Activated naive CD8-positive, alpha-beta T cell treated with anti-CD3 and anti-CD28 coated beads, Interleukin-2, amount 50 U/mL, for 24 hours (primary cell): ENCODE results near the gene SPSB1.
A peak's percentile ranks its signal among the peaks of the same experiment; 100 is the strongest.
"Not testable (repeated sequence)": the region's sequence is repeated elsewhere in the genome, so short reads cannot be mapped to it uniquely, and the experiment has no call there.

Source experiments
- ATAC-seq: fragments of 150-1000 bp; cut with Tn5 transposase; one replicate; pipeline ENCODE4 v1.10.0; 2021
- DNase-seq: peaks from one replicate; pipeline ENCODE4 v3.0.0; 2021
- H3K27ac Mint-ChIP-seq: one replicate; pipeline ENCODE4 v1.8.0; 2021; ENCODE audit warnings: mild to moderate bottlenecking, mixed read lengths
- H3K27me3 Mint-ChIP-seq: one replicate; pipeline ENCODE4 v1.8.0; 2021; ENCODE audit warnings: mixed read lengths
- H3K36me3 Mint-ChIP-seq: one replicate; pipeline ENCODE4 v1.8.0; 2021; ENCODE audit warnings: low read depth, mixed read lengths
- H3K4me1 Mint-ChIP-seq: one replicate; pipeline ENCODE4 v1.8.0; 2021; ENCODE audit warnings: mixed read lengths
- H3K4me3 Mint-ChIP-seq: one replicate; pipeline ENCODE4 v1.8.0; 2021; ENCODE audit warnings: mild to moderate bottlenecking, moderate library complexity, mixed read lengths
- H3K9me3 Mint-ChIP-seq: one replicate; pipeline ENCODE4 v1.8.0; 2021; ENCODE audit warnings: mixed read lengths

The SPSB1 gene

DNA sequence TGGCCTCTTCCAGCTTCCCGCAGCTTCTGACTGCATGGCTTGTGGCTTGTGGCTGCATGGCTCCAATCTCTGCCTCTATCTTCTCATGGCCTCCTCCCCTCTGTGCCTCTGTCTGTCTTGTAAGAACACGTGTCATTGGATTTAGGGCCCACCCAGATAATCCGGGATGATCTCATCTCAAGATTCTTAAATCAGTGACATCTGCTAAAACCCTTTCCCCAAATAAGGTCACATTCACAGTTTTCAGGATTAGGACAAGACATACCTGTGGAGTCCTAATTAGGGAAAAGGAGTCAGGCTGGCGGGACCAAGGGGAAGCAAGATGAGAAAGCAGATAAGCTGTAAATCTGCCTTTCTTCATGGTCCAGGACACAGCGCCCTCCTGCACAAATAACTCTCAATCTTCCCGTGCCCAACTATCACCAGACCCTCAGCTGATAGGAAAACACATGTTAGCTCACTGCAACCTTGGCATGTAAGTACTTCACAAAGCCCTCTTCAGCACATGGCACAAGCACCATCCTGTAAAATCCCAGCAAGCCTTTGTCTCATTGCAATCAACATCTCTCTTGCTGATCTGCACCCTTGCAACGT is 82.2 kb downstream of the SPSB1 start:
- ATAC-seq (no peak), DNase-seq (no peak)
- H3K9me3 Mint-ChIP-seq = no peaks in the 10 kb centered on the region
- H3K4me1 Mint-ChIP-seq = no peaks in the 10 kb centered on the region
- no peak overlapping the region for H3K27ac Mint-ChIP-seq
- H3K36me3 Mint-ChIP-seq = no peaks in the 10 kb centered on the region
- no peak overlapping the region for H3K4me3 Mint-ChIP-seq
- no peaks in the 10 kb centered on the region for H3K27me3 Mint-ChIP-seq

DNA sequence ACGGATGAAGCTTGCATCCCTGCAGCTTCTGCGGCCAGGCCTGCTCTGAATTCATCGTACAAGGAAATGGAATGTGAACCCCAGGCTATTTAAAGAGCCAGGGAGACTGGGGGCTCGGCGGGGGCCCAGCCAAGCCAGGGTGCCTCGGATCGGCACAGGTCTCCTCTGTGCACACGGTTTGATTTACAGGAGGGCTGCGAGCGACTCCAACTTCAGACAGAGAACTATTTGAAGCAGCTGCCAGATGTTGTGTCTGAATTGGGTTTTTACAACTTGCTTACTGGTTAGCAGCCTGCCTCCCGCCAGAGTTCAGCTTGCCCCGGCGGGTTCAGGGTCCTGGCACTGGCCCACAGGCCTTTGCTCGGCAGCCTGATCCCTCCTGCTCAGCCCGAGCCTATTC is 83.2 kb downstream of the SPSB1 start:
- no peaks in the 10 kb centered on the region for H3K4me1 Mint-ChIP-seq
- no peak overlapping the region for H3K27ac Mint-ChIP-seq
- no peaks in the 10 kb centered on the region for H3K9me3 Mint-ChIP-seq
- no peaks in the 10 kb centered on the region for H3K27me3 Mint-ChIP-seq
- H3K36me3 Mint-ChIP-seq = no peaks in the 10 kb centered on the region
- ATAC-seq (no peak), DNase-seq (no peak)
- no peak overlapping the region for H3K4me3 Mint-ChIP-seq

GRCh38 chr1:9376430-9376829 is 83.7 kb downstream of the SPSB1 start:
- Mint-ChIP-seq H3K4me1 (no peaks in the 10 kb centered on the region), H3K27ac (no peak overlapping the region), H3K27me3 (no peaks in the 10 kb centered on the region), H3K4me3 (no peak overlapping the region), H3K9me3 (no peaks in the 10 kb centered on the region), H3K36me3 (no peaks in the 10 kb centered on the region)
- ATAC-seq = no peak
- no peak for DNase-seq

DNA sequence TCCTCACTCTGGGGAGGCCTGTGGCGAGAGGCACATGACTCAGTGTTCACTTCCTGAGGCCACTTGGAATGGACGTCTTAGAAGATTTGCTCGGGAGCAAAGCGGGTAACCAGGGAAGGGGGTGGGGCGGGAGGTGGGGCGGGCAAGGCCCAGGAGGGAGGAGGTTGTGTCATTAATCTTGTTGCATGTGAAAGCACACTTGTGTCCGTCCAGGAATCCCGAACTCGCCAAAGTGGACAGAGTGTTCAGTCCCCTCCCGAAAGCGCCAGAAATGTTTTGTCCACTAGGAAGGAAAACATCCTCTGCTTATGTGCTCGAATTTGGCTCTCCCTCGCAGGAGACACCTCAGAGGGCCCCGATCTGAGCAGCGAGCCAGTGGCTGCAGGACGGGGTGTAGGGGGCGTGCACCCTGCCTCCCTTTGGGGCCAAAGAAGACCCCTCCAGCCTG is 84.2 kb downstream of the SPSB1 start:
- H3K27ac Mint-ChIP-seq = no peak overlapping the region
- H3K4me3 Mint-ChIP-seq = no peak overlapping the region
- DNase-seq = no peak
- H3K27me3 Mint-ChIP-seq = no peaks in the 10 kb centered on the region
- ATAC-seq = no peak
- no peaks in the 10 kb centered on the region for H3K4me1 Mint-ChIP-seq
- no peaks in the 10 kb centered on the region for H3K9me3 Mint-ChIP-seq
- H3K36me3 Mint-ChIP-seq = no peaks in the 10 kb centered on the region

DNA sequence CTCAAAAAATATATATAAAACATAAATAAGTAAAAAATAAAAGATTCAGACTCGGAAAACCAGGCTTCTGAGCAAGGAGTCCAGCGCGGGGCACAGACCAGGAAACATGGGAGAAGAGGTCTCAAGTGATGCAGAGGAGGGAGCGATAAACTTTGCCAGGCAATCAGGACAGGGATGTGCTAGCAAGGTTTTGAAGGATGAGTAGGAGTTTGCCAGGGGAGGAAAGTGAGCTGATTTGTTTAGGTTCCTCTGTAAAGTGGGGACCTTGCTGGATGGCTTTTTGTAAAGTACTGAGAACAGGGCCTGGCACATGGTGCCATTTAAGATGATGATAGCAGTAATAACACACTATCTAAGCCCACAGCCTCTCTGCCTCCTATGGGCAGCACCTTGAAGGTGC is 86.1 kb downstream of the SPSB1 start:
- Mint-ChIP-seq H3K27ac (no peak overlapping the region), H3K27me3 (no peaks in the 10 kb centered on the region), H3K4me1 (no peaks in the 10 kb centered on the region), H3K36me3 (no peaks in the 10 kb centered on the region), H3K4me3 (no peak overlapping the region), H3K9me3 (no peaks in the 10 kb centered on the region)
- DNase-seq (no peak), ATAC-seq (no peak)

GRCh38 chr1:9380711-9381110 is 88.0 kb downstream of the SPSB1 start:
- H3K27ac Mint-ChIP-seq = no peak overlapping the region
- no peaks in the 10 kb centered on the region for H3K9me3 Mint-ChIP-seq
- no peaks in the 10 kb centered on the region for H3K36me3 Mint-ChIP-seq
- no peak for ATAC-seq
- DNase-seq = no peak
- no peaks in the 10 kb centered on the region for H3K27me3 Mint-ChIP-seq
- no peaks in the 10 kb centered on the region for H3K4me1 Mint-ChIP-seq
- H3K4me3 Mint-ChIP-seq = no peak overlapping the region

DNA sequence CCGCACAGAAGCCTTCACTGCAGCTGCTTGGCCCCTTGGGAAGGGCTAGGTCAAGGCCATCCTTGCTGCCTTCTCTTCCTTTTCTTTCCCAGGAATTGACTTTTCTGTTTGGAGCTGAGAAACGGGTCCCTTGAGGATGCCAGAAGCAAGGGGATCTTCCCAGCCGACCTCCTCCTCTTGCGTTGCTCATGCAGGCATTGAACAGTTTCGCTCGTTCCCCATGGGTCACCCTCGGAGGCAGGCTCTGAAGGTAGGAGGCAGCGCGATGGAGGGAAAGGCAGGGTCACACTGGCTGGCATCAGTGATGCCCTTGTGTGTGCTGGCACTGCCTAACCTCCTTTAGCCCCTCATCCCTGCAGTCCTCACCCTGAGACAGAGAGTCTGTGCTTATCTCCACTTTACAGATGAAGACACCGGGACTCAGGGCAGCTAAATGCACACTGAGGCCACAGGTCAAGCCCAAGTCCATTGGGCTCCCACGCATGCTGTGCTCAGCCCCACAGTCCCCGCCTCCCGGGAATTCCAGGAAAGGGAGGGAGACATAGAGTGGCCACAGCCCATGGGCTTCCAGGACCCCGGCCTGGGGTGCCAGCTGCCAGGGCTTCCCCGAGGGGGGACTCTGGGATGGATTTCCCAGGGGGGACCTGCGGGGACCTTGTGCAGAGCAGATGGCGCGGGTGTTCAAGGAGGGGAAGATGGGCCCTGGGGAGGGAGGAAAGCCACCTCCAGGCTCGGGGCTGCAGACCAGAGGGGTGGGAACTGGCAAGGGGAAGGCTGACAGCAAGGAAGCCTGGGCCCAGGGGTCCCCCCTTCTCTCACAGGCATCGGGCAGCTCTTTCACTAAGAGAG is 90.2 kb downstream of the SPSB1 start:
- DNase-seq (no peak), ATAC-seq (no peak)
- Mint-ChIP-seq H3K4me3 (no peak overlapping the region), H3K36me3 (no peaks in the 10 kb centered on the region), H3K27me3 (no peaks in the 10 kb centered on the region), H3K4me1 (no peaks in the 10 kb centered on the region), H3K9me3 (no peaks in the 10 kb centered on the region), H3K27ac (no peak overlapping the region)

- H3K36me3 Mint-ChIP-seq = no peaks in the 10 kb centered on the region
- H3K27me3 Mint-ChIP-seq = no peaks in the 10 kb centered on the region
- ATAC-seq = no peak
- H3K4me1 Mint-ChIP-seq = no peaks in the 10 kb centered on the region
- H3K9me3 Mint-ChIP-seq = no peaks in the 10 kb centered on the region
- DNase-seq = no peak
- no peak overlapping the region for H3K4me3 Mint-ChIP-seq
- no peak overlapping the region for H3K27ac Mint-ChIP-seq
Observed at GRCh38 chr1:9384128-9384527, 91.4 kb downstream of the SPSB1 start.

DNA sequence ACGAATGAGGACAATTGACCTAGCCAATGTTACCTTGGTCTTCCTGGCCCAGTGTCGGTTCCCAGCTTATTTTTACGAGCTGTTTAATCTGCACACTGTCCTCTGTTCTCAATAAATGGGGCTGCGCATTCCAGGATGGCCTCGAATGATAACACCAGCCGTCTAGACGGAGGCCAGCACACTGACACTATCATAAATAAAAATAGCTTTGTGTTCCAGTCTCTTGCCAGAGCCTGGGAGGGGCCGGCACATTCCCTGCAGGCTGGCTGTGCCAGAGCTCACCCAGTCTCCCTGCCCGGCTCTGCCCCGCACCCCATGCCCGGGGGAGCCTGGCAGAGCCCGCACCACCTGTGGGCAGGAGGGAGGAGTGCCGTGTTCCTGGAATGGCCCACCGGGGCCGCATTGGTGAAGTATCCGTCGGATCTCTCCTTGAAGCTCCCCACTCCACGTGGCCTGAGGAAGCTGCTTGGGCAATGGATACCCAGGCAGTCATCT is 92.1 kb downstream of the SPSB1 start:
- Mint-ChIP-seq H3K27ac (no peak overlapping the region), H3K4me3 (no peak overlapping the region), H3K9me3 (no peaks in the 10 kb centered on the region), H3K27me3 (no peaks in the 10 kb centered on the region), H3K36me3 (no peaks in the 10 kb centered on the region), H3K4me1 (no peaks in the 10 kb centered on the region)
- no peak for DNase-seq
- ATAC-seq = no peak

- H3K36me3 Mint-ChIP-seq, DNase-seq, H3K27ac Mint-ChIP-seq, H3K4me3 Mint-ChIP-seq, H3K4me1 Mint-ChIP-seq, ATAC-seq, H3K27me3 Mint-ChIP-seq, H3K9me3 Mint-ChIP-seq: not testable (repeated sequence)
Observed at GRCh38 chr1:9385392-9385791, 92.7 kb downstream of the SPSB1 start.

DNA sequence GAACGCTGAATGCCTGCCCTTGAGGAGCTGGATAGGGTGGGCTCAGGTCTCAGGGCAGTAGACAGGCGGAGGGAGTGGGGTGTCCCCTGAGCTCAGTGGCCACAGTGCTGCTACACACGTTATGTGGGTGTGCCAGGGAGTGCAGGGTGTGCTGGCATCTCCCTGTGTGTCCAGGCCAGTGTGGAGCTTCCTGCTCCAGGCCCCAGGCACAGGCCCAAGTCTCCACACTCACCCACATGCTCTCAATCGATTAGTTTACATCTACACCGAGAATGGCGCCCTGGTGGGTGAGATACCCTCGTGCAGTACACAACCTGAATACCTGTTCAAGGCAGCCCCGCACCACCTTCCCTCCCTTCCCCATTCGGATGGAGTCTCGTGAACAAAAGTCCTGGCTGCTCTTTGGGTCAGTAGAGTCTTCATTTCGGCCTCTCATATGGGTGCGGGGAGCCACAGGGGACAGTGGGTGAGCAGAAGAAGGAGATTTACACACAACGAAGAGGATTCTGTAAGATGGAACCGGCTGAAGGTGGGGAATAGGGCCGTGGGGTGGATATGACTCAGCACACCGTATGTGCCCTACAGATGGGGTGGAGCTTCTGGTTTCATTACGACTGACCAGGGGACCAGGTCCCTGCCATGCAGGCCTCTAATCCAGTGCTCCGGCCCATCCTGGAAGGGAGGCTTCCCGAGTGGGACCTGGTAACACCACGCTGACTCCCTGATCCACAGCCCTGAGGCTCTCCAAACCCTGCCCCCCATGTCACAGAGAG is 93.3 kb downstream of the SPSB1 start:
- Mint-ChIP-seq H3K27me3 (no peaks in the 10 kb centered on the region), H3K9me3 (no peaks in the 10 kb centered on the region), H3K4me3 (no peak overlapping the region), H3K4me1 (no peaks in the 10 kb centered on the region), H3K36me3 (no peaks in the 10 kb centered on the region), H3K27ac (no peak overlapping the region)
- DNase-seq = no peak
- peak; percentile 49 for ATAC-seq

DNA sequence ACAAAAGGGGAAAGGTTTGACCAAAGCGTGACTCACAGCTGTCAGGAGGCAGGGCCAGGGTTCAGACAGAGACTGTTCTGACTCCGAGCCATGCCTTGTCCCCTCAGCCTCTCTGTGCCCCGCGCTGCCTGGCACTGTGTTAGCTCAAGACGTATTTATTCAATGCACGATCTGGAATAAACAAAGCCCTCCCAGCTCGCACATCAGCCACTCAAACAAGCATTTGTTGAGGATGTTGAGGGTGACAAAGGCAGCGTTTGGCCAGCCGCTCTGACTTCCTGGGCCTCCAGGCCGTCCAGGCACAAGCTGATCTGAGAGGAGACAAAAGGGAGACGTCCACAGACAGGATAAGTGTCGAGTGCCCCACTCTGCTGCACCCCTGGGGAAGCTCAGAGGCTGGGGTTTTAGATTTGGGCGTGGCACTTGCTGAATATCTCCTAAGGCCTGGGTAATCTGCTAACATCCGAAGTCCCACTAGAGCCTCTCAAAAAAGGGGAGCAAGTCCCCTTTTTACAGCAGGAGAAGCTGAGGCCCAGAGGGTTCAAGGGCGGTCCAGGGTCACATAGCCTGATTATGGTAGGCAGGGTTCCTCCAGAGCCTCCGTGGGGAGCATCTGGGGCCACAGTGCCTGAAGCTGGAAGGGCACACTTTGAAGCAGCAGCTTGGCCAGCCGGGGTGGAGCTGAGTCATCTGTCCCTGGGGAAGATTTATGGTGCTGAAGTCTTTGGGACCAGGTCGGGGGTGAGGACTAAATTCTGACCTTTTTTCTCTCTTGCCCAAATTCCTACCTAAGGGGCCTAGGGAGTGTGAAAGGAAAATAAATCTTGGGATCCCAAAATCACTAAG is 95.9 kb downstream of the SPSB1 start:
- Mint-ChIP-seq H3K27ac (no peak overlapping the region), H3K4me3 (no peak overlapping the region), H3K27me3 (no peaks in the 10 kb centered on the region), H3K4me1 (no peaks in the 10 kb centered on the region), H3K9me3 (no peaks in the 10 kb centered on the region), H3K36me3 (no peaks in the 10 kb centered on the region)
- DNase-seq (no peak), ATAC-seq (no peak)

GRCh38 chr1:9389968-9390367 is 97.3 kb downstream of the SPSB1 start:
- Mint-ChIP-seq H3K4me1 (no peaks in the 10 kb centered on the region), H3K27me3 (no peaks in the 10 kb centered on the region), H3K4me3 (no peak overlapping the region), H3K36me3 (no peaks in the 10 kb centered on the region), H3K27ac (no peak overlapping the region), H3K9me3 (no peaks in the 10 kb centered on the region)
- ATAC-seq (no peak), DNase-seq (no peak)

DNA sequence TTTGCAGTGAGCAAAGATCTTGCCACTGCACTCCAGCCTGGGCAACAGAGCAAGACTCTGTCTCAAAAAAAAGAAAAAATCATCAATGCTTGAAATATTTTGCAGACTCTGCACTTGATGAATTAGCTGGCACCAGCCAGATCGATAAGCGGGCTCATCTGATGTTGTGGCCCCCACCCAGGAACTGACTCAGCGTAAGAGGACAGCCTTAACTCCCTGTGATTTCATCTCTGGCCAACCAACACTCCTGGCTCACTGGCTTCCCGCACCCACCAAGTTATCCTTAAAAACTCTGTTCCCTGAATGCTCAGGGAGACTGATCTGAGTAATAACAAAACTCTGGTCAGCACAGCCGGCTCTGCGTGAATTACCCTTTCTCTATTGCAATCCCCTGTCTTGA is 98.9 kb downstream of the SPSB1 start:
- Mint-ChIP-seq H3K27me3 (no peaks in the 10 kb centered on the region), H3K4me3 (no peak overlapping the region)

More for the DNA sequence above, 98.9 kb downstream of the SPSB1 start:
- Mint-ChIP-seq H3K36me3 (no peaks in the 10 kb centered on the region), H3K4me1 (no peaks in the 10 kb centered on the region), H3K27ac (no peak overlapping the region), H3K9me3 (no peaks in the 10 kb centered on the region)
- DNase-seq (no peak), ATAC-seq (no peak)
